Common myeloid progenitor, CD34-positive (primary cell): ENCODE data around the gene GSTA2.
"Not testable (repeated sequence)": the region's sequence is repeated elsewhere in the genome, so short reads cannot be mapped to it uniquely, and the experiment has no call there.

Experiments used
- CTCF ChIA-PET: fragments of 350-600 bp; sonication (Branson Sonifier 250); formaldehyde crosslinking; loops from one replicate; lab custom pipeline; 2021; ENCODE audit warnings: antibody characterized with exemption; lab: Charles Lee
- POLR2A ChIA-PET: fragments of 350-600 bp; sonication (Branson Sonifier 250); formaldehyde crosslinking; loops from one replicate; lab custom pipeline; 2021; ENCODE audit warnings: antibody characterized with exemption; lab: Charles Lee
- DNase-seq, 3 donors: peaks; one replicate each; pipeline versions ENCODE4 v3.0.0 to v3.0.0-alpha.2; 2013
- H3K27ac ChIP-seq, 2 experiments: 1 replicate in 1 of 2; 2 replicates in 1 of 2; pipeline ENCODE4 v1.7.0; 2013; ENCODE audit warnings: inconsistent platforms in 2 of 2, low read length in 2 of 2, mild to moderate bottlenecking in 2 of 2, low read depth in 1 of 2, moderate library complexity in 1 of 2; ENCODE audit not compliant: severe bottlenecking in 2 of 2, insufficient read depth in 1 of 2, poor library complexity in 1 of 2
- H3K27me3 ChIP-seq, 5 experiments: replicated peaks in 2 of 5; 1 replicate in 3 of 5; 2 replicates in 2 of 5; pipeline versions ENCODE4 v1.6.1 to v1.7.0; 2013; ENCODE audit warnings: low read length in 4 of 5, mild to moderate bottlenecking in 2 of 5, moderate library complexity in 2 of 5, inconsistent platforms in 1 of 5; ENCODE audit not compliant: insufficient read depth in 5 of 5, control insufficient read depth in 4 of 5
- H3K36me3 ChIP-seq, 4 experiments: 1 replicate in 2 of 4; 2 replicates in 2 of 4; pipeline versions ENCODE4 v1.6.1 to v1.7.0; 2013; ENCODE audit warnings: low read length in 3 of 4, control low read depth in 1 of 4, mild to moderate bottlenecking in 1 of 4; ENCODE audit not compliant: control insufficient read depth in 4 of 4, insufficient read depth in 4 of 4
- H3K4me1 ChIP-seq, 4 experiments: 1 replicate in 3 of 4; 2 replicates in 1 of 4; pipeline versions ENCODE4 v1.6.1 to v1.7.1; 2013; ENCODE audit warnings: low read length in 3 of 4, mild to moderate bottlenecking in 3 of 4, control low read depth in 1 of 4, inconsistent platforms in 1 of 4, moderate library complexity in 1 of 4; ENCODE audit not compliant: control insufficient read depth in 4 of 4, insufficient read depth in 4 of 4; ENCODE audit errors: control extremely low read depth in 1 of 4
- H3K4me3 ChIP-seq, 7 experiments: 1 replicate in 4 of 7; 2 replicates in 3 of 7; pipeline versions ENCODE4 v1.5.1 to v1.7.0; 2013; ENCODE audit warnings: mild to moderate bottlenecking in 7 of 7, low read length in 6 of 7, moderate library complexity in 6 of 7, inconsistent platforms in 2 of 7, low read depth in 2 of 7, control low read depth in 1 of 7; ENCODE audit not compliant: insufficient read depth in 4 of 7, control insufficient read depth in 1 of 7; ENCODE audit errors: extremely low read depth in 1 of 7
- H3K9me3 ChIP-seq, 5 experiments: 1 replicate in 4 of 5; 2 replicates in 1 of 5; pipeline versions ENCODE4 v1.6.1 to v1.7.1; 2013; ENCODE audit warnings: low read length in 4 of 5, mild to moderate bottlenecking in 2 of 5, inconsistent platforms in 1 of 5, low read depth in 1 of 5, moderate library complexity in 1 of 5; ENCODE audit not compliant: control insufficient read depth in 4 of 5, insufficient read depth in 2 of 5; ENCODE audit errors: control extremely low read depth in 1 of 5
- WGBS: methylation state at CpG from one replicate; pipeline ENCODE4 v1.1.5; 2013; ENCODE audit not compliant: insufficient coverage; 5-methylcytosine and 5-hydroxymethylcytosine counted together

The GSTA2 gene

DNA sequence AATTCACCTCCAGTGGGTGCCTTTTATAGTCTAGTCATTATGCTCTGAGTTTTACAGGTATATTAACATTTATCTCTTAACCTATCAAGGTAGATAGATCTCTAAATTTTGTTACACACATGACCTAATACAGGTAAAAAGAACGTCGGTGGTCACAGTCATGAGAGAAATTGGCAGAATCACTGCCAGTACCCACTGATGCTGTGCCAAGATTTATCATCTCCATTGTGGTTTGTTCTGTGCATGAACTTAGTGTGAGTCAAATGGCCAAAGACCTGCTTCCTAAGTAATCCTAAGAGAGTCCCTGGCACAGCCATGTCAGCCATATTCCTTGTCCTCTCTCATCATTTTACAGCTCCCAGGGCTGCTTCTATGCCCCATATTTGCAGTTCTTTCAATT lies 31.1 kb upstream of the GSTA2 start:
- POLR2A ChIA-PET, H3K27me3 ChIP-seq, DNase-seq, H3K36me3 ChIP-seq, H3K4me1 ChIP-seq, H3K9me3 ChIP-seq, H3K27ac ChIP-seq, H3K4me3 ChIP-seq: not testable (repeated sequence)
- CTCF ChIA-PET = interaction anchor here (0.8 kb wide), 1 partner anchor 127 kb away, joined by 4 read pairs; no protein-coding TSS in a partner anchor
- no CpG with 5 or more reads among the region's 2 CpGs for WGBS

DNA sequence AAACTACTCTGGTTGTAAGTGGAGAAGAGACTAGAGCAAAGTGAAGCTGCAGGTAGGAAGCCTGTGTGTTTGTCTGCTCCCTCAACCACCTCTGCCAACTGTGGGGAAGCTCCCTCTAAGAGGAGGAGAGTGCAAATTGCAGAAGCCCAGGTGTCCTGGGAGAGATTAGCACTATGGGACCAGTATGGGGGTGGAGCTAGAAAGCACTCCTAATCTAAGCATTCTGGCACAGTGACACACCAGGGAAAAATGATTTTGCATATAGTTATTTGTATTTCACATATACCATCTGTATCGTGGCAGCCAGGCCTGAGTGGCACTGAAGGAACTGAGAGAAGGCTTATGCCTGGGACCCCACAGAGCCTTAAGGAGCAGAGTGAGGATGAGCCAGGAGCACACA lies 27.6 kb upstream of the GSTA2 start:
- POLR2A ChIA-PET = no interaction called here
- no peak for DNase-seq
- WGBS = 0% methylated on average over 1 of the region's 1 CpG
- no peaks in the 10 kb centered on the region for H3K36me3 ChIP-seq
- peaks cover 0 to 6% (median 0%) of the 10 kb centered on the region in 5 experiments for H3K9me3 ChIP-seq
- no peaks in the 10 kb centered on the region for H3K27me3 ChIP-seq
- no peak overlapping the region for H3K27ac ChIP-seq
- H3K4me3 ChIP-seq = no peak overlapping the region
- CTCF ChIA-PET = interaction anchor here (0.7 kb wide), 1 partner anchor 85 kb away, joined by 4 read pairs; no protein-coding TSS in a partner anchor
- no peaks in the 10 kb centered on the region for H3K4me1 ChIP-seq

DNA sequence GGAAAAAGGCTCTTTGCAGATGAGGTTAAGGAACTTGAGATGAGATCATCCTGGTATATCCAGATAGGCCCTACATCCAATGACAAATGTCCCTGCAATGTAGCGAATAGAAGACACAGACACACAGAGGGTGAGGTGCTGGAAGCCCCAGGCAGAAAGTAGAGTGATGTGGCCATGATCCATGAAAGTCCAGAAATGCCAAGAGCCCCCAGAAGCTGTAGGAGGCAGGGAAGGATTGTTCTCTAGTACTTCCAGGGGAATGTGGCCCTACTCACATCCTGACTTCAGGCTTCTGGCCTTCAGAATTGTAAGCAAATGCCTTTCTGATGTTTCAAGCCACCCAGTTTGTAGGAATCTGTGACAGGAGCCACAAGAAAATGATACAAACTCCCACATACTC lies 26.4 kb upstream of the GSTA2 start:
- H3K27ac ChIP-seq, H3K4me1 ChIP-seq, H3K9me3 ChIP-seq, POLR2A ChIA-PET, CTCF ChIA-PET, DNase-seq, H3K27me3 ChIP-seq, H3K4me3 ChIP-seq, H3K36me3 ChIP-seq: not testable (repeated sequence)
- WGBS = 100% methylated on average over 1 of the region's 1 CpG

DNA sequence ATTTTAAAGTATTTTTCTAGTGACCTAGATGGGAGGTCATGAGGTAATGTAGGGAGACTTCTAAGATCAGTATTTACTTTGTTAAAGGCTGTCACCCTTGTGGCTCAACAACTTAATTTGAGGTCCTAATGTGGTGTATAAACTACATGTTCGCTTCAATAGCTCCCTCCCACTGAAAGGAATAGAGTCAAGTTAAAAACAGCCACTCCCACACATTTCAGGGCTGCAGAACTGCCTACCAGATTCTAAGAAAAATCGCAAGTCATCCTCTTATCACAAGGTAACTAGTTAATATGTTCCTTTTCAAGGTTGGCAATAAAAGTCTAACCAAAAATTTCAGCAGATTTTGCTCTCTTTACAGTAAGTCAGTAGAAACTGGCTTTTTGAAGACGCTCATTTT lies 25.2 kb upstream of the GSTA2 start:
- Histone ChIP-seq H3K4me1 (no peaks in the 10 kb centered on the region), H3K9me3 (peaks cover 0 to 7% (median 0%) of the 10 kb centered on the region in 5 experiments), H3K4me3 (no peak overlapping the region), H3K27me3 (no peaks in the 10 kb centered on the region), H3K27ac (no peak overlapping the region), H3K36me3 (no peaks in the 10 kb centered on the region)
- WGBS = 36% methylated on average over 1 of the region's 3 CpGs
- CTCF ChIA-PET = no interaction called here
- peak in 2 of 3 donors; percentile 9 to 30 for DNase-seq
- POLR2A ChIA-PET = no interaction called here

DNA sequence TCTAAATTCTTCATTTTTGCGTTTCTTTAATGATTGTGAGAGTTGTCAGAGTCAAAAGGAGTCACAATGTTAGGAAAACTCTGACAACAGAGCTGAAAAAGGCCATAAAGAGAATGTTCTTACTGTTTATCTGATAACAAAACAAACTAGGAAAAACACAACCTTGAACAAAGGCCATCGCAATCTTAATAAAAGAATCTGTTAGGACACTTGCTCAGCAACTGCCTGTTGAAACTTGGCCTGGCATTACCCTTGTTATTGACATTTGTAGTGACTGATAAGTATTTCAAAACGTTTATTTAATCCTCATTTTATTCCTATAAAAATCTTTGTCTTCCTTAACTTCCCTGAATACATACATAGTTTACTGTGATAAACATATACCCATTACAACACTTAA lies 24.6 kb upstream of the GSTA2 start:
- DNase-seq = no peak
- Histone ChIP-seq H3K36me3 (no peaks in the 10 kb centered on the region), H3K27ac (no peak overlapping the region), H3K4me1 (no peaks in the 10 kb centered on the region), H3K9me3 (peaks cover 0 to 9% (median 0%) of the 10 kb centered on the region in 5 experiments), H3K4me3 (no peak overlapping the region), H3K27me3 (no peaks in the 10 kb centered on the region)
- ChIA-PET CTCF (no interaction called here), POLR2A (no interaction called here)
- 92% methylated on average over 2 of the region's 3 CpGs for WGBS

DNA sequence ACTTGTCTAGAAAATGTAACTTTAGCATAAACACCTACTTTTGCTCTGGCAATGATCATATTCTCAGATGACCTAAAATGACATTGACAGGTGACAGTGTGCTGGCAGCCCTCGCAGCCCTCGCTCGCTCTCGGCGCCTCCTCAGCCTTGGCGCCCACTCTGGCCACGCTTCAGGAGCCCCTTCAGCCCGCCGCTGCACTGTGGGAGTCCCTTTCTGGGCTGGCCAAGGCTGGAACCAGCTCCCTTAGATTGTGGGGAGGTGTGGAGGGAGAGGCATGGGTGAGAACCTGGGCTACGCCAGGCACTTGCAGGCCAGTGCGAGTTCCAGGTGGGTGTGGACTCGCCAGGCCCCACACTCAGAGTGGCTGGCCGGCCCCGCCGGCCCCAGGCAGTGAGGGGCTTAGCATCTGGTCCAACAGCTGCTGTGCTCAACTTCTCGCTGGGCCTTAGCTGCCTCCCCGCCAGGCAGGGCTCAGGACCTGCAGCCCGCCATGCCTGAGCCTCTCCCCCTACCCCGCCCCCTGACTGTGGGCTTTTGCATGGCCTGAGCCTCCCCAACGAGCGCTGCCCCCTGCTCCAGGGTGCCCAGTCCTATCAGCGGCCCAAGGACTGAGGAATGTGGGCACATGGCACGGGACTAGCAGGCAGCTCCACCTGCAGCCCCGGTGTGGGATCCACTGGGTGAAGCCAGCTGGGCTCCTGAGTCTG lies 23.1 kb upstream of the GSTA2 start:
- no peaks in the 10 kb centered on the region for H3K4me1 ChIP-seq
- WGBS = 97% methylated on average over 22 of the region's 24 CpGs
- no peaks in the 10 kb centered on the region for H3K27me3 ChIP-seq
- no peaks in the 10 kb centered on the region for H3K36me3 ChIP-seq
- DNase-seq = no peak
- H3K27ac ChIP-seq = no peak overlapping the region
- ChIA-PET CTCF (no interaction called here), POLR2A (no interaction called here)
- H3K4me3 ChIP-seq = no peak overlapping the region
- peaks cover 0 to 3% (median 0%) of the 10 kb centered on the region in 5 experiments for H3K9me3 ChIP-seq

DNA sequence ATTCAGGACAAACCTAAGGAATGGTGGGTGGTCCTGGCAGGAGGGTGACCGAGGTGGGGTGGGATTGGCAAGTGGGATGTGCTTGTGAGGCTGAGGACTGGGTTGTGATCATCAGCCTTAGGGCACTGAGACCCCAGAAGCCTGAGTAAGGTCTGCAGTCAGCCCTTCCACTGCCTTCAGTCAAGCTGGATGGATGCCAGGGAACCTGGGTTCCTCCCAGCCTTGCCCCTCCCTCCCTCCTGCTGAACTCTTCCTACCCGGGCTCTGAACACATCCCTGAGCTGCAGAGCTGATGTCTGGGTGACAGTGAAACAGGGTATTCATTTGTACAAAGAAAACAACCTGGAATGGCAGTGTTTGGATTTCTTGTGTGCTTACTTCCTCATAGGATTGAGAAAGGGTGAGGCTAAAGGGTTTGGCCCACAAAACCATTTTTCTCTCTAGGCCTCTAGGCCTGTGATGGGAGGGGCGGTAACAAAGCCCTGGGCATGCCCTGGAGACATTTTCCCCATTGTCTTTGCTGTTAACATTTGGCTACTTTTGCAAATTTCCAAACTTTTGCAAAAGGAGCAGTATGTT lies 19.5 kb upstream of the GSTA2 start:
- H3K4me3 ChIP-seq, DNase-seq, H3K4me1 ChIP-seq, H3K27ac ChIP-seq, CTCF ChIA-PET, POLR2A ChIA-PET, H3K27me3 ChIP-seq, H3K9me3 ChIP-seq, H3K36me3 ChIP-seq: not testable (repeated sequence)
- 100% methylated on average over 1 of the region's 3 CpGs for WGBS
